DMS 273 treated with DMSO at 0.1 percent for 48 hours (cell line): ENCODE results near the gene TSPAN3.

Experiments used
- DNase-seq: peaks from one replicate; lab custom pipeline; 2025; lab: John Stamatoyannopoulos, UW

TSPAN3 gene

GRCh38 chr15:77023576-77024272 lies 47.2 kb downstream of the TSPAN3 start:
- no peak for DNase-seq

- DNase-seq: no peak
These were observed 48.0 kb downstream of the TSPAN3 start for GRCh38 chr15:77022646-77023575.

GRCh38 chr15:77021803-77022381 lies 49.0 kb downstream of the TSPAN3 start:
- no peak for DNase-seq

GRCh38 chr15:77021088-77021481 lies 49.8 kb downstream of the TSPAN3 start:
- no peak for DNase-seq

- no peak for DNase-seq
These were observed 50.4 kb downstream of the TSPAN3 start for GRCh38 chr15:77020348-77021087.

- DNase-seq: no peak
These were observed 51.2 kb downstream of the TSPAN3 start for GRCh38 chr15:77019521-77020331.

GRCh38 chr15:77018796-77019505 lies 52.0 kb downstream of the TSPAN3 start:
- no peak for DNase-seq

- DNase-seq: no peak
These were observed 52.9 kb downstream of the TSPAN3 start for GRCh38 chr15:77017761-77018720.

- no peak for DNase-seq
These were observed 53.7 kb downstream of the TSPAN3 start for GRCh38 chr15:77017091-77017660.

GRCh38 chr15:77016321-77016695 lies 54.6 kb downstream of the TSPAN3 start:
- no peak for DNase-seq

- DNase-seq: no peak
These were observed 55.1 kb downstream of the TSPAN3 start for GRCh38 chr15:77015646-77016320.

- no peak for DNase-seq
These were observed 56.5 kb downstream of the TSPAN3 start for GRCh38 chr15:77014132-77015081.

GRCh38 chr15:77013776-77014131 lies 57.2 kb downstream of the TSPAN3 start:
- no peak for DNase-seq

- DNase-seq: no peak
These were observed 58.0 kb downstream of the TSPAN3 start for GRCh38 chr15:77012868-77013267.

- no peak for DNase-seq
These were observed 58.7 kb downstream of the TSPAN3 start for GRCh38 chr15:77012117-77012712.

- no peak for DNase-seq
These were observed 60.1 kb downstream of the TSPAN3 start for GRCh38 chr15:77010857-77011256.

GRCh38 chr15:77010312-77010686 lies 60.6 kb downstream of the TSPAN3 start:
- DNase-seq: no peak
